Right atrium auricular region (tissue), 2 donors: ENCODE measurements around the gene PRPS1L1. TPM values are rescaled to one million over a fixed set of nuclear protein-coding genes. Genes with fewer than 3 reads are reported as not detected.

Experiments used
- DNase-seq: peaks from one replicate; pipeline ENCODE4 v3.0.0-alpha.2; 2019; ENCODE audit warnings: low spot score
- H3K27ac ChIP-seq, 2 donors: fragments of 200-600 bp; sonication (generic); 1 replicate in 1 of 2; 2 replicates in 1 of 2; pipeline ENCODE4 v1.5.1; 2016 to 2019
- H3K27me3 ChIP-seq, 2 donors: fragments of 200-600 bp; sonication (generic); one replicate each; pipeline versions ENCODE4 v1.5.1 to v1.6.0; 2017 to 2019
- H3K36me3 ChIP-seq: fragments of 200-600 bp; sonication (generic); one replicate; pipeline ENCODE4 v1.5.1; 2016
- H3K4me1 ChIP-seq, 2 donors: fragments of 200-600 bp; sonication (generic); one replicate each; pipeline versions ENCODE4 v1.5.1 to v1.6.0; 2017 to 2019
- H3K4me3 ChIP-seq, 2 donors: fragments of 200-600 bp; sonication (generic); 1 replicate in 1 of 2; 2 replicates in 1 of 2; pipeline ENCODE4 v1.5.1; 2017 to 2019; ENCODE audit warnings: mild to moderate bottlenecking in 1 of 2, moderate library complexity in 1 of 2
- H3K9me3 ChIP-seq, 2 donors: fragments of 200-600 bp; sonication (generic); one replicate each; pipeline ENCODE4 v1.5.1; 2019
- total RNA-seq, 2 donors: library from RNA; depleted of rRNA; stranded (reverse); fragments of >200 nt; gene quantifications; one replicate each; pipeline ENCODE4 v1.1.0, GENCODE V29; 2016
- TF ChIP-seq, protein P1 (sequence below), 2 donors: fragments of 200-600 bp; sonication (generic); IDR thresholded peaks; one replicate each; pipeline ENCODE4 v1.5.1; 2019; ENCODE audit warnings: antibody characterized with exemption in 2 of 2

PRPS1L1 gene
- total RNA-seq, 2 donors from 2014 or later, result not detected

DNA sequence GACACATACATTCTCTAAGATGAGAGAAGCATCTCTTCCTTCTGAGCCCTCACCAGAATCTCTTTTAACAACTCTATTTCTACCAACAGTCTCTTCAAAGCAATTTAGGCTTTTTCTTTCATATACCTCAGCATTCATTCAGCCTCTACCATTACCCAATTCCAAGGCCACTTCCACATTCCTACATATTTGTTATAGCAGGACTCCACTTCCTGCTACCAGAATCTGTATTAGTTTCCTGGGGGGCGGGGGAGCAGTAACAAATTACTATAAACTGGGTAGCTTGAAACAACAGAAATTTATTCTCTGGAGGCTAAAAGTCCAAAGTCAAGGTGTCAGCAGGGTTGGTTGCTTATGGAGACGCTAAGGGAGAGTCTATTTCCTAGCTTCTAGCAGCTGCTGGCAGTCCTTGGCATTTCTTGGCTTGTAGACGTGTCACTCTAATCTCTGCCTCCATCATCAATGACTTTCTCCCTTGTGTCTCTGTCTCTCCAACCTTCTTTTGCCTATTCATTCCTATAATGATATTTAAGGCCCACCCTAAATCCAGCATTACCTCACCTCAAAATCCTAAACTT, 7.4 kb downstream of the PRPS1L1 start:
- Histone ChIP-seq H3K27me3 (no peaks in the 10 kb centered on the region), H3K4me1 (peaks cover 0 to 17% of the 10 kb centered on the region in 2 donors), H3K4me3 (no peak overlapping the region), H3K27ac (peak overlapping the region in 1 of 2 donors; percentile 28), H3K36me3 (no peaks in the 10 kb centered on the region), H3K9me3 (no peaks in the 10 kb centered on the region)
- TF ChIP-seq, protein P1, sequence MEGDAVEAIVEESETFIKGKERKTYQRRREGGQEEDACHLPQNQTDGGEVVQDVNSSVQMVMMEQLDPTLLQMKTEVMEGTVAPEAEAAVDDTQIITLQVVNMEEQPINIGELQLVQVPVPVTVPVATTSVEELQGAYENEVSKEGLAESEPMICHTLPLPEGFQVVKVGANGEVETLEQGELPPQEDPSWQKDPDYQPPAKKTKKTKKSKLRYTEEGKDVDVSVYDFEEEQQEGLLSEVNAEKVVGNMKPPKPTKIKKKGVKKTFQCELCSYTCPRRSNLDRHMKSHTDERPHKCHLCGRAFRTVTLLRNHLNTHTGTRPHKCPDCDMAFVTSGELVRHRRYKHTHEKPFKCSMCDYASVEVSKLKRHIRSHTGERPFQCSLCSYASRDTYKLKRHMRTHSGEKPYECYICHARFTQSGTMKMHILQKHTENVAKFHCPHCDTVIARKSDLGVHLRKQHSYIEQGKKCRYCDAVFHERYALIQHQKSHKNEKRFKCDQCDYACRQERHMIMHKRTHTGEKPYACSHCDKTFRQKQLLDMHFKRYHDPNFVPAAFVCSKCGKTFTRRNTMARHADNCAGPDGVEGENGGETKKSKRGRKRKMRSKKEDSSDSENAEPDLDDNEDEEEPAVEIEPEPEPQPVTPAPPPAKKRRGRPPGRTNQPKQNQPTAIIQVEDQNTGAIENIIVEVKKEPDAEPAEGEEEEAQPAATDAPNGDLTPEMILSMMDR (IDR thresholded peaks at IDR 0.05), result no peak
- DNase-seq, result no peak

DNA sequence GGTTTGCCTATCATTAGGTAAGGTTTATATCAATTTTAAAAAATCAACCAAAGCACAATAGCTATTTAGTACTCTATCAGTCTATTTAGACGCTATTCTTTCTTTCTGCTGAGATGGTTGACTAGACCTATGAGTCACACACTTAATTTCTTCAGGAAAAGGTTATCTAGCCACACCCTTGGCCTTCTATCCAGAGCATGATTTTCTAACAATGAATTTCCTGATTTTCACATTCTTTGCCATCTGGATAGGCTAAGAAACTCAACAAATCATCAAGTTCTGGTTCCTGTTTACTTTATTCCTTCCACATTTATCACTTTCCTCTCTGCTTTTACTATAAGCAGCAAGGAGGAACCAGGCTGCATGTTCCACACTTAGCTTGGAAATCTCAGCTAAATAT, 8.1 kb downstream of the PRPS1L1 start:
- Histone ChIP-seq H3K36me3 (no peaks in the 10 kb centered on the region), H3K4me3 (no peak overlapping the region), H3K27ac (peak overlapping the region in 1 of 2 donors; percentile 28), H3K4me1 (peaks cover 0 to 17% of the 10 kb centered on the region in 2 donors), H3K9me3 (no peaks in the 10 kb centered on the region), H3K27me3 (no peaks in the 10 kb centered on the region)
- TF ChIP-seq, protein P1 (IDR thresholded peaks at IDR 0.05), result no peak
- DNase-seq, result no peak

DNA sequence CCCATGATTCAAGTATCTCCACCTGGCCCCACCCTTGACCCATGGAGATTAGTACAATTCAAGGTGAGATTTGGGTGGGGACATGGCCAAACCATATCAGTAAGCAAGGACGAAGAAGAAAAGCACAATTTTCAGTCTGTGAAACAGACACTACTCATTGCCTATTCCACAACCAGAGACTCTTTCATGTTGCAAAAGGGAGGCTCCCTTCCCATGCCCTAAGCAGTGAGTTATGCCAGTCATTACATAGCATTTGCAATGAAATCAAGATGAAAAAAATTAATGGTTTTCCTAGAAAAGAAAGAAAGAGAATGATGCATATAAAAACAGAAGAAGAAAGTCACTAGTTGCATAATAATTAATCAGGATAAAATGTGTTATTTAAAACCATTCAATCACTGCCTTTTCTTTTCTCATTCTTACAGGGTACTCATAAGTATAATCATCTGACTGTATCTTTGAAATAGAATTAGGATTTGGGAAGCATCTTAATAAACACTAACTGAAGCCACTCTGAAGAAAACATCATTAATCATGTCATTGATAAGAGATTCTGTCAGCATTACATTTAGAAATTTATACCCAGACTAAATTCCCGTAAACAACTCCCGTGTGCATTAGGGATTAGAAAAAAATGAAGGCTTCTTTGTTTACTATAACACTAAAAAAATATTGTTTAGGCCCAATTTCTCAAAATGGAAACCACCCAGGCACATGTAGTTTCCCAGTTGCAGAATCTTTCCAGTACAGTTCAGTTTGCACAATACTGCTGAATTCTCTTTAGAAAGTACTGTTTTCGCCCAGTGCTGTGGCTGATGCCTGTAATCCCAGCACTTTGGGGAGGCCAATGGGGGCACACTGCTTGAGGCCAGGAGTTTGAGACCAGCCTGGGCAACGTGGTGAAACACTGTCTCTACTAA, 9.1 kb downstream of the PRPS1L1 start:
- DNase-seq, result no peak
- no peak overlapping the region for H3K27ac ChIP-seq

DNA sequence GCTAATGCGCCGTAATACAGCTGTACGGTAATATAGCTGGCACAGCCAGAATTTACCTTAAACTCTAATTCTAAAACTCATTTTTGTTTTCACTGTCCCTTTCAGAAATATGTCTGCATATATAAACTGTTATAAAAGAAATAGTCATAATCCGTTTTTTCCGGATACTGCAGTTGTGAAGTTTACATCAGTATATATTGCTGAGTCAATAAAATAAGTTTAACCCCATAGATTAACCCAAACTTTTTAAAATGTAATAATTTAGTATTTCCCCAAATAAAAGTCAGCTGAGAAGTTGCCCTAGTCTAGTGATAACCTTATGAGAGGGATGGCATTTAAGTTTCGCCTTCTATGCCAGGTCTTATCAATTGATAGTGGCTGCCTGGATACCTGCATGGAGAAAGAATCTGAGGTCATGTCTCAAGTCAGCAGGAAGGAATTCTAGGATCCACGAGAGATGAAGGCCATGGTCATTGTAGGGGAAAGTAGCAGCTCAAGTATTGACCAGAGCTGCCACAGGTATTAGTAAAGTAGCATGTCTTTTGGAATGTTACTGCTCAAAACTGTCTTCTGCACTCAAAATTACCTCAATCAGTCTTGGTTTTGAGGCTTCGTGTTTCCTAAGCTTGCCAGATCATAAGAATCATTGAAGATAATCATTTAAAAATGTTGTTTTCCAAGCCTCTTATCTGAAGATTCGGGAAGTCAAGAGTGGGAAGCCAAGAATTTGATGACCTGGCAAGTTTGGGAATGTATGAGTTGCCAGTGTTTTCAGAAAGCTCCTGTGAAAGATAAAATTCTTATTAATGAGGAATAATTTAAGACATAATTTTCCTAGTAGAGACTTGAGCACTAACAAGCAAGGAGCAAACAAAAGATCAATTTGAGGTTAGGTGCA, 10.8 kb downstream of the PRPS1L1 start:
- H3K4me1 ChIP-seq, result peaks cover 0 to 17% of the 10 kb centered on the region in 2 donors
- H3K27me3 ChIP-seq, result no peaks in the 10 kb centered on the region

More for the DNA sequence above, 9.1 kb downstream of the PRPS1L1 start:
- TF ChIP-seq, protein P1 (IDR thresholded peaks at IDR 0.05), result no peak
- Histone ChIP-seq H3K27me3 (no peaks in the 10 kb centered on the region), H3K9me3 (no peaks in the 10 kb centered on the region), H3K4me3 (no peak overlapping the region), H3K36me3 (no peaks in the 10 kb centered on the region), H3K4me1 (peaks cover 0 to 17% of the 10 kb centered on the region in 2 donors)

DNA sequence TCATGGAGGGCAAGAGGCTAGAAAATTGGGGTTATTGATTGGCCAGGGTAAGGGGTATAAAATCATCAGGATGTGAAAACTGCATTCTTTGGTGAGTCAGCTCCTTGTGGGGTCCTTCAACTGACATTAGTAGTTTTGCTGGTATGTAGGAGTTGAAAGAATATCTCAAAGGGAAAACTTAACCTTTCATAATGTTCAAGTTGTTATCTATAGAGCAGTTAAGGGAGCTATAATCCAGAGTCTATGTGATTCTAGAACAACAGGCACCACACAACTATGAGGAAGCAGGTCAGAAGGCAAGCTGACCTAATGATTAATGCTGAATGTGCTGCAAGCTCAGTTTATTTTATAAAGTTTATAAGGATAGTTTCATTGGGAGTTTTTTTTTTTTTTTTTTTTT, 13.7 kb downstream of the PRPS1L1 start:
- DNase-seq, result no peak
- Histone ChIP-seq H3K4me1 (peaks cover 0 to under 1% of the 10 kb centered on the region in 2 donors), H3K9me3 (no peaks in the 10 kb centered on the region)

More for the DNA sequence above, 10.8 kb downstream of the PRPS1L1 start:
- DNase-seq, result no peak
- no peak overlapping the region for H3K4me3 ChIP-seq
- TF ChIP-seq, protein P1 (IDR thresholded peaks at IDR 0.05), result no peak
- no peaks in the 10 kb centered on the region for H3K36me3 ChIP-seq
- no peaks in the 10 kb centered on the region for H3K9me3 ChIP-seq
- no peak overlapping the region for H3K27ac ChIP-seq

More for the DNA sequence above, 13.7 kb downstream of the PRPS1L1 start:
- H3K4me3 ChIP-seq, result no peak overlapping the region
- H3K36me3 ChIP-seq, result no peaks in the 10 kb centered on the region
- H3K27ac ChIP-seq, result no peak overlapping the region
- TF ChIP-seq, protein P1 (IDR thresholded peaks at IDR 0.05), result no peak
- H3K27me3 ChIP-seq, result no peaks in the 10 kb centered on the region
